Measurements from ENCODE around the gene CSNK2B. TPM values are rescaled to one million over a fixed set of nuclear protein-coding genes. Genes with fewer than 3 reads are reported as not detected.

The CSNK2B gene
- total RNA-seq, 1 experiment from 2014 or later = 219 TPM

- H3K27me3 ChIP-seq (ENCODE audit: control insufficient read depth, insufficient read depth, low read length) = no peaks in the 10 kb centered on the region
- H3K4me3 ChIP-seq (ENCODE audit: low read depth in 2 of 2, low read length in 2 of 2) = no peak overlapping the region
- no peak for TF ChIP-seq CTCF (IDR thresholded peaks at IDR 0.05)
- TF ChIP-seq POLR2AphosphoS5 (IDR thresholded peaks at IDR 0.05; ENCODE audit: low read depth, low read length) = no peak
- no peak for TF ChIP-seq SIN3A (IDR thresholded peaks at IDR 0.05; ENCODE audit: borderline replicate concordance, insufficient read depth, low read depth, low read length)
- TF ChIP-seq TCF7L2 (IDR thresholded peaks at IDR 0.05; ENCODE audit: low read depth, low read length) = no peak
- no peak for TF ChIP-seq REST (IDR thresholded peaks at IDR 0.05; ENCODE audit: insufficient read depth in 1 of 2, low read depth in 2 of 2, low read length in 1 of 2)
- H3K4me1 ChIP-seq (ENCODE audit: control insufficient read depth, insufficient read depth, low read length) = peaks cover 4% of the 10 kb centered on the region; the same call in 1 of the 2 replicates
- ATAC-seq = no peak
- no peak for DNase-seq (ENCODE audit: low read depth, low spot score)
- no TSS peak for BruUV-seq (replicated peaks)
- ChIA-PET POLR2A (no interaction called here), CTCF (no interaction called here)
- peaks cover 20% of the 10 kb centered on the region for H3K36me3 ChIP-seq (ENCODE audit: control insufficient read depth, insufficient read depth, low read length)
- in situ Hi-C loops (cut with HindIII; ENCODE audit: low pct_unique_long_range_greater_than_20kb, low sequenced_read_pairs) = no loop called here
- no peak overlapping the region for H3K27ac ChIP-seq (ENCODE audit: low read length)
- H3K9me3 ChIP-seq (ENCODE audit: control insufficient read depth, insufficient read depth, low read depth, low read length) = no peaks in the 10 kb centered on the region
- intact Hi-C loops (cut with micrococcal nuclease; ENCODE audit: unreplicated experiment) = no loop called here
Observed at GRCh38 chr6:31641370-31641769, 24.5 kb upstream of the CSNK2B start.

GRCh38 chr6:31642798-31643570 is 22.9 kb upstream of the CSNK2B start:
- Histone ChIP-seq H3K36me3 (ENCODE audit: control insufficient read depth, insufficient read depth, low read length) (peaks cover 20% of the 10 kb centered on the region), H3K27me3 (ENCODE audit: control insufficient read depth, insufficient read depth, low read length) (no peaks in the 10 kb centered on the region), H3K4me1 (ENCODE audit: control insufficient read depth, insufficient read depth, low read length) (no peaks in the 10 kb centered on the region), H3K4me3 (ENCODE audit: low read depth in 2 of 2, low read length in 2 of 2) (no peak overlapping the region), H3K27ac (ENCODE audit: low read length) (no peak overlapping the region), H3K9me3 (ENCODE audit: control insufficient read depth, insufficient read depth, low read depth, low read length) (no peaks in the 10 kb centered on the region)
- intact Hi-C loops (cut with micrococcal nuclease; ENCODE audit: unreplicated experiment) (no loop called here), in situ Hi-C loops (cut with HindIII; ENCODE audit: low pct_unique_long_range_greater_than_20kb, low sequenced_read_pairs) (no loop called here)
- POLR2A ChIA-PET = no interaction called here
- CTCF ChIA-PET = no interaction called here
- ATAC-seq (no peak), DNase-seq (ENCODE audit: low read depth, low spot score) (no peak)
- no TSS peak for BruUV-seq (replicated peaks)
- no peak for TF ChIP-seq REST (IDR thresholded peaks at IDR 0.05; ENCODE audit: insufficient read depth in 1 of 2, low read depth in 2 of 2, low read length in 1 of 2)
- TF ChIP-seq POLR2AphosphoS5 (IDR thresholded peaks at IDR 0.05; ENCODE audit: low read depth, low read length) = no peak
- TF ChIP-seq SIN3A (IDR thresholded peaks at IDR 0.05; ENCODE audit: borderline replicate concordance, insufficient read depth, low read depth, low read length) = no peak
- TF ChIP-seq TCF7L2 (IDR thresholded peaks at IDR 0.05; ENCODE audit: low read depth, low read length) = no peak
- TF ChIP-seq CTCF (IDR thresholded peaks at IDR 0.05) = no peak

Data from Panc1 (cell line).